ENCODE data around the gene PLSCR2.

The PLSCR2 gene

GRCh38 chr3:146496726-146497125 is 27.4 kb upstream of the PLSCR2 start:
- Histone ChIP-seq H3K27ac (replicated peaks) (no peak overlapping the region), H3K4me3 (replicated peaks; ENCODE audit: insufficient read depth, low read length) (no peak overlapping the region), H3K27me3 (ENCODE audit: insufficient read depth, poor library complexity, severe bottlenecking) (no peaks in the 10 kb centered on the region)
- DNase-seq (ENCODE audit: low read depth in 1 of 2, low spot score in 1 of 2), result no peak
- TF ChIP-seq REST (IDR thresholded peaks at IDR 0.05; ENCODE audit: insufficient replicate concordance, low read depth), result no peak
- no peak for TF ChIP-seq POLR2AphosphoS5 (IDR thresholded peaks at IDR 0.05; ENCODE audit: low read depth)
- no peak for TF ChIP-seq SPI1 (IDR thresholded peaks at IDR 0.05; ENCODE audit: borderline replicate concordance, low read depth)
- TF ChIP-seq GABPA (IDR thresholded peaks at IDR 0.05; ENCODE audit: low read depth), result no peak
- no peak for TF ChIP-seq CTCF (IDR thresholded peaks at IDR 0.05; ENCODE audit: insufficient read depth, low read length)

GRCh38 chr3:146496251-146496650 is 26.9 kb upstream of the PLSCR2 start:
- H3K27ac ChIP-seq (replicated peaks), result no peak overlapping the region
- no peaks in the 10 kb centered on the region for H3K27me3 ChIP-seq (ENCODE audit: insufficient read depth, poor library complexity, severe bottlenecking)
- no peak for DNase-seq (ENCODE audit: low read depth in 1 of 2, low spot score in 1 of 2)
- no peak for TF ChIP-seq POLR2AphosphoS5 (IDR thresholded peaks at IDR 0.05; ENCODE audit: low read depth)
- no peak overlapping the region for H3K4me3 ChIP-seq (replicated peaks; ENCODE audit: insufficient read depth, low read length)

GRCh38 chr3:146493761-146494160 is 24.4 kb upstream of the PLSCR2 start:
- DNase-seq (ENCODE audit: low read depth in 1 of 2, low spot score in 1 of 2), result no peak
- H3K27ac ChIP-seq (replicated peaks), result no peak overlapping the region
- no peaks in the 10 kb centered on the region for H3K27me3 ChIP-seq (ENCODE audit: insufficient read depth, poor library complexity, severe bottlenecking)
- TF ChIP-seq REST (IDR thresholded peaks at IDR 0.05; ENCODE audit: insufficient replicate concordance, low read depth) (no peak), CTCF (IDR thresholded peaks at IDR 0.05; ENCODE audit: insufficient read depth, low read length) (no peak)
- no peak overlapping the region for H3K4me3 ChIP-seq (replicated peaks; ENCODE audit: insufficient read depth, low read length)

GRCh38 chr3:146493221-146493620 is 23.9 kb upstream of the PLSCR2 start:
- Histone ChIP-seq H3K27me3 (ENCODE audit: insufficient read depth, poor library complexity, severe bottlenecking) (no peaks in the 10 kb centered on the region), H3K4me3 (replicated peaks; ENCODE audit: insufficient read depth, low read length) (no peak overlapping the region), H3K27ac (replicated peaks) (no peak overlapping the region)
- TF ChIP-seq POLR2AphosphoS5 (IDR thresholded peaks at IDR 0.05; ENCODE audit: low read depth) (no peak), SPI1 (IDR thresholded peaks at IDR 0.05; ENCODE audit: borderline replicate concordance, low read depth) (no peak), CTCF (IDR thresholded peaks at IDR 0.05; ENCODE audit: insufficient read depth, low read length) (no peak)
- no peak for DNase-seq (ENCODE audit: low read depth in 1 of 2, low spot score in 1 of 2)

All from HL-60 (cell line).